ENCODE data around the gene PNP. TPM values are rescaled to one million over a fixed set of nuclear protein-coding genes. Genes with fewer than 3 reads are reported as not detected.

The PNP gene
- total and polyA plus RNA-seq, 3 donors from 2014 or later, result 13.6 to 21.8 (median 18.9) TPM

DNA sequence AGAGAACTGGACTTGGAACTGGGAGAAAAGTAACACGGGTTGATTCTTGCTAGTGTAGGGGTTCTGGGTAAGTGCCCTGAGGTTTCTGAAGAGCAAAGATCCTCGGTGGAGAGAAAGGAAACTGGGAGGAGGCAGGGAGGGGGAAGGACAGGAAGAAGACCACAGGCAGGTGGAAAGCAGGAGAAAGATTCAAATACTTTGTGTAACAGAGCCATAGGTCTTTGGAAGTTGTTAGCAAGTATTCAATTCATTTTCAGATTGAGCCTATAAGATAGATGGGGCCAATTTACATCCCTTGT is 1.3 kb downstream of the PNP start:
- intact Hi-C loops (cut with DNase I; ENCODE audit: low total_unique reads), result no loop called here
- Histone ChIP-seq H3K9me3 (no peaks in the 10 kb centered on the region), H3K36me3 (ENCODE audit: low read depth, missing control alignments) (no peaks in the 10 kb centered on the region), H3K4me1 (no peaks in the 10 kb centered on the region), H3K4me3 (no peak overlapping the region), H3K27me3 (no peaks in the 10 kb centered on the region), H3K27ac (no peak overlapping the region)
- no peak for TF ChIP-seq CTCF (IDR thresholded peaks at IDR 0.05)
- no peak for TF ChIP-seq POLR2A (IDR thresholded peaks at IDR 0.05)
- DNase-seq, result no peak
- 2 to 3% methylated on average over 2 of the region's 2 CpGs for WGBS, 2 donors

GRCh38 chr14:20472536-20473169 is 3.4 kb downstream of the PNP start:
- Histone ChIP-seq H3K4me3 (no peak overlapping the region), H3K36me3 (ENCODE audit: low read depth, missing control alignments) (no peaks in the 10 kb centered on the region), H3K9me3 (no peaks in the 10 kb centered on the region), H3K27ac (no peak overlapping the region), H3K27me3 (no peaks in the 10 kb centered on the region), H3K4me1 (peaks cover 7% of the 10 kb centered on the region)
- 80 to 88% methylated on average over 2 of the region's 2 CpGs for WGBS, 2 donors
- intact Hi-C loops (cut with DNase I; ENCODE audit: low total_unique reads), result no loop called here
- TF ChIP-seq POLR2A (IDR thresholded peaks at IDR 0.05) (no peak), CTCF (IDR thresholded peaks at IDR 0.05) (no peak)
- DNase-seq, result no peak

GRCh38 chr14:20476776-20477175 is 7.6 kb downstream of the PNP start:
- no peak for DNase-seq
- no peaks in the 10 kb centered on the region for H3K9me3 ChIP-seq
- peaks cover 12% of the 10 kb centered on the region for H3K4me1 ChIP-seq
- intact Hi-C loops (cut with DNase I; ENCODE audit: low total_unique reads), result no loop called here
- no peaks in the 10 kb centered on the region for H3K36me3 ChIP-seq (ENCODE audit: low read depth, missing control alignments)
- TF ChIP-seq POLR2A (IDR thresholded peaks at IDR 0.05), result no peak
- TF ChIP-seq CTCF (IDR thresholded peaks at IDR 0.05), result no peak
- 82 to 84% methylated on average over 5 of the region's 5 CpGs for WGBS, 2 donors
- H3K27me3 ChIP-seq, result no peaks in the 10 kb centered on the region
- H3K4me3 ChIP-seq, result no peak overlapping the region
- peak overlapping the region in 1 of 2 donors; percentile 53 for H3K27ac ChIP-seq

- Histone ChIP-seq H3K4me3 (no peak overlapping the region), H3K27me3 (no peaks in the 10 kb centered on the region), H3K9me3 (no peaks in the 10 kb centered on the region), H3K36me3 (ENCODE audit: low read depth, missing control alignments) (no peaks in the 10 kb centered on the region), H3K4me1 (peaks cover 12% of the 10 kb centered on the region), H3K27ac (peak overlapping the region; percentile 44 to 53)
- peak; percentile 55 for DNase-seq
- WGBS, 2 donors, result 29 to 52% methylated on average over 1 of the region's 1 CpG
- no peak for TF ChIP-seq CTCF (IDR thresholded peaks at IDR 0.05)
- no peak for TF ChIP-seq POLR2A (IDR thresholded peaks at IDR 0.05)
- intact Hi-C loops (cut with DNase I; ENCODE audit: low total_unique reads), result no loop called here
These were observed 8.1 kb downstream of the PNP start for GRCh38 chr14:20477211-20477876.

DNA sequence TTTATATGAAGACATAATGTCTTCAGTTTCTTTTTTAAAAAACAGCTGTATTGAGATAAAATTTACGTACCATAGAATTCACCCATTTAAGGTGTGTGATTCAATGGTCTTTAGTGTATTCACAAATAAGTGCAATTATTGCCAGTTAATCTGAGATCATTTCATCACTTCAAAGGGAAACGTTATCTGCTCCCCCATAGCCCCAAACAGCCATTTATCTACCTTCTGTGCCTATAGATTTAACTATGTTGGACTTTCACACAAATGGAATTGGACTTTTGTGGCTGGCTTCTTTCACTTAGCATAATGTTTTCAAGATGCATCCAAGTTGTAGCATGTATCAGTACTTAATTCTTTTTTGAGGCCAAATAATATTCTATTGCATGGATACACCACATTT is 9.7 kb downstream of the PNP start:
- DNase-seq, result no peak

More for the DNA sequence above, 9.7 kb downstream of the PNP start:
- Histone ChIP-seq H3K36me3 (ENCODE audit: low read depth, missing control alignments) (no peaks in the 10 kb centered on the region), H3K27me3 (no peaks in the 10 kb centered on the region), H3K9me3 (no peaks in the 10 kb centered on the region), H3K4me3 (no peak overlapping the region), H3K27ac (no peak overlapping the region), H3K4me1 (peaks cover 12% of the 10 kb centered on the region)
- intact Hi-C loops (cut with DNase I; ENCODE audit: low total_unique reads), result no loop called here
- 80 to 92% methylated on average over 2 of the region's 2 CpGs for WGBS, 2 donors
- TF ChIP-seq CTCF (IDR thresholded peaks at IDR 0.05) (no peak), POLR2A (IDR thresholded peaks at IDR 0.05) (no peak)
